H1 (cell line): ENCODE results near the gene ZNF69. TPM values are rescaled to one million over a fixed set of nuclear protein-coding genes. Genes with fewer than 3 reads are reported as not detected.
"Not testable (repeated sequence)": the region's sequence is repeated elsewhere in the genome, so short reads cannot be mapped to it uniquely, and the experiment has no call there.

ENCODE experiments used
- CTCF ChIA-PET: fragments of 300-600 bp; sonication (Branson Sonifier 250); formaldehyde crosslinking; loops from one replicate; lab custom pipeline; 2021; ENCODE audit not compliant: partially characterized antibody; lab: Charles Lee
- POLR2A ChIA-PET: fragments of 300-600 bp; sonication (Branson Sonifier 250); formaldehyde crosslinking; loops from one replicate; lab custom pipeline; 2021; ENCODE audit warnings: inconsistent platforms; ENCODE audit not compliant: partially characterized antibody; lab: Charles Lee
- DNase-seq, 2 experiments: peaks; one replicate each; pipeline versions ENCODE4 v3.0.0 to v3.0.0-alpha.2; 2010 to 2022; ENCODE audit warnings: low spot score in 2 of 2, low read depth in 1 of 2, mixed read lengths in 1 of 2
- FAIRE-seq: peaks from 2 replicates; lab custom pipeline; 2011; peaks lifted over from hg19 to GRCh38; lab: Jason Lieb, UNC
- H2AFZ ChIP-seq: 2 replicates; pipeline ENCODE4 v1.8.1; 2012; ENCODE audit warnings: low read length, inconsistent platforms
- H2AK5ac ChIP-seq: 2 replicates; pipeline ENCODE4 v1.6.1; 2013; ENCODE audit warnings: low read depth, low read length
- H2BK120ac ChIP-seq: replicated peaks from 2 replicates; pipeline ENCODE3; 2013; ENCODE audit warnings: low read depth, low read length, inconsistent platforms
- H2BK12ac ChIP-seq: 2 replicates; pipeline ENCODE4 v1.6.1; 2013; ENCODE audit warnings: low read depth, low read length
- H2BK15ac ChIP-seq: 2 replicates; pipeline ENCODE4 v1.6.1; 2013; ENCODE audit warnings: low read length
- H2BK20ac ChIP-seq: 2 replicates; pipeline ENCODE4 v1.6.1; 2013; ENCODE audit warnings: low read length
- H2BK5ac ChIP-seq: 2 replicates; pipeline ENCODE4 v1.6.1; 2013; ENCODE audit warnings: low read depth, low read length
- H3K14ac ChIP-seq: 2 replicates; pipeline ENCODE4 v1.6.1; 2013; ENCODE audit warnings: inconsistent platforms; ENCODE audit not compliant: insufficient read length
- H3K18ac ChIP-seq: 2 replicates; pipeline ENCODE4 v1.6.1; 2013; ENCODE audit warnings: low read length; ENCODE audit errors: extremely low read depth
- H3K23ac ChIP-seq: 2 replicates; pipeline ENCODE4 v1.6.1; 2013; ENCODE audit warnings: inconsistent platforms; ENCODE audit not compliant: insufficient read length
- H3K23me2 ChIP-seq: 2 replicates; pipeline ENCODE4 v1.6.1; 2013; ENCODE audit warnings: low read depth, low read length
- H3K27ac ChIP-seq: 2 replicates; pipeline ENCODE4 v1.6.1; 2011; ENCODE audit warnings: low read depth, low read length, inconsistent platforms
- H3K27me3 ChIP-seq, 4 experiments: replicated peaks in 1 of 4; 1 replicate in 1 of 4; 2 replicates in 3 of 4; pipeline versions ENCODE4 v1.6.1 to v1.8.1; 2011 to 2013; ENCODE audit warnings: low read length in 3 of 4, mild to moderate bottlenecking in 3 of 4, inconsistent platforms in 2 of 4, mixed read lengths in 2 of 4, moderate library complexity in 1 of 4; ENCODE audit not compliant: control insufficient read depth in 3 of 4, insufficient read depth in 3 of 4; ENCODE audit errors: extremely low read depth in 1 of 4
- H3K36me3 ChIP-seq, 4 experiments: 2 replicates each; pipeline versions ENCODE4 v1.6.1 to v1.8.1; 2011 to 2013; ENCODE audit warnings: mild to moderate bottlenecking in 4 of 4, low read length in 3 of 4, moderate library complexity in 2 of 4, control low read depth in 1 of 4, inconsistent platforms in 1 of 4; ENCODE audit not compliant: insufficient read depth in 4 of 4, control insufficient read depth in 2 of 4
- H3K4ac ChIP-seq: replicated peaks from 2 replicates; pipeline ENCODE3; 2013; ENCODE audit warnings: low read length, low read depth, mixed read lengths, inconsistent platforms; ENCODE audit not compliant: insufficient read length
- H3K4me1 ChIP-seq, 4 experiments: replicated peaks in 1 of 4; 1 replicate in 1 of 4; 2 replicates in 3 of 4; pipeline versions ENCODE4 v1.6.1 to v1.8.1; 2011 to 2013; ENCODE audit warnings: low read length in 3 of 4, inconsistent platforms in 2 of 4, mixed read lengths in 1 of 4; ENCODE audit not compliant: insufficient read depth in 4 of 4, control insufficient read depth in 3 of 4
- H3K4me2 ChIP-seq, 2 experiments: 2 replicates each; pipeline versions ENCODE4 v1.6.1 to v1.8.1; 2011 to 2013; ENCODE audit warnings: low read depth in 2 of 2, low read length in 2 of 2, control low read depth in 1 of 2, inconsistent platforms in 1 of 2, mild to moderate bottlenecking in 1 of 2; ENCODE audit not compliant: insufficient read depth in 1 of 2
- H3K4me3 ChIP-seq, 4 experiments: fragments of 200-600, 300-600 bp in 1 of 4; sonication (generic), shearing (Covaris generic), sonication (Bioruptor Twin) in 1 of 4; 2 replicates each; pipeline versions ENCODE4 v1.5.1 to v1.8.1; 2011 to 2016; ENCODE audit warnings: low read length in 4 of 4, low read depth in 3 of 4, control low read depth in 2 of 4, inconsistent platforms in 2 of 4, mild to moderate bottlenecking in 2 of 4, mixed read lengths in 1 of 4, moderate library complexity in 1 of 4; ENCODE audit not compliant: insufficient read depth in 2 of 4; ENCODE audit errors: extremely low read depth in 1 of 4
- H3K56ac ChIP-seq: replicated peaks from 2 replicates; pipeline ENCODE3; 2013; ENCODE audit warnings: low read depth, mild to moderate bottlenecking, mixed read lengths, low read length, inconsistent platforms; ENCODE audit not compliant: insufficient read length
- H3K79me1 ChIP-seq: 2 replicates; pipeline ENCODE4 v1.6.1; 2013; ENCODE audit warnings: low read depth, low read length, control low read depth
- H3K79me2 ChIP-seq, 2 experiments: 2 replicates each; pipeline versions ENCODE4 v1.6.1 to v1.8.1; 2012 to 2013; ENCODE audit warnings: low read length in 2 of 2, mild to moderate bottlenecking in 2 of 2, inconsistent platforms in 1 of 2; ENCODE audit not compliant: insufficient read depth in 2 of 2, control insufficient read depth in 1 of 2
- H3K9ac ChIP-seq, 4 experiments: replicated peaks in 1 of 4; 1 replicate in 1 of 4; 2 replicates in 3 of 4; pipeline versions ENCODE4 v1.6.1 to v1.8.1; 2011 to 2013; ENCODE audit warnings: low read depth in 3 of 4, low read length in 3 of 4, control low read depth in 2 of 4, mild to moderate bottlenecking in 2 of 4, moderate library complexity in 2 of 4, inconsistent platforms in 1 of 4; ENCODE audit errors: extremely low read depth in 1 of 4
- H3K9me3 ChIP-seq, 2 experiments: 2 replicates each; pipeline versions ENCODE4 v1.6.1 to v1.8.1; 2012 to 2013; ENCODE audit warnings: mild to moderate bottlenecking in 2 of 2, moderate library complexity in 2 of 2, control low read depth in 1 of 2, inconsistent platforms in 1 of 2, low read depth in 1 of 2, low read length in 1 of 2, mixed read lengths in 1 of 2; ENCODE audit not compliant: insufficient read depth in 2 of 2
- H4K20me1 ChIP-seq, 2 experiments: replicated peaks in 1 of 2; 2 replicates each; pipeline versions ENCODE3 to v1.8.1; 2011 to 2013; ENCODE audit warnings: inconsistent platforms in 2 of 2, low read length in 2 of 2, mild to moderate bottlenecking in 1 of 2; ENCODE audit not compliant: insufficient read depth in 2 of 2, control insufficient read depth in 1 of 2
- H4K5ac ChIP-seq: 2 replicates; pipeline ENCODE4 v1.6.1; 2013; ENCODE audit warnings: low read length, low read depth, mixed read lengths, inconsistent platforms; ENCODE audit not compliant: insufficient read length
- H4K8ac ChIP-seq: 2 replicates; pipeline ENCODE4 v1.8.0; 2013; ENCODE audit warnings: mild to moderate bottlenecking, moderate library complexity, low read length, inconsistent platforms; ENCODE audit not compliant: insufficient read depth; ENCODE audit errors: extremely low read depth
- H4K91ac ChIP-seq: replicated peaks from 2 replicates; pipeline ENCODE3; 2013; ENCODE audit warnings: low read length, mixed read lengths, inconsistent platforms; ENCODE audit not compliant: insufficient read length
- WGBS, 2 experiments: shearing (Covaris generic) in 1 of 2; methylation state at CpG; one replicate each; pipeline versions ENCODE4 v1.1.6 to v1.1.7; 2013 to 2015; ENCODE audit warnings: low lambda C conversion rate in 2 of 2, mixed read lengths in 2 of 2, inconsistent platforms in 1 of 2, low coverage in 1 of 2, missing lambda C conversion rate in 1 of 2; ENCODE audit not compliant: insufficient replicate concordance in 2 of 2, insufficient coverage in 1 of 2, insufficient read length in 1 of 2; ENCODE audit errors: extremely low coverage in 1 of 2, missing lambda C conversion rate in 1 of 2; 5-methylcytosine and 5-hydroxymethylcytosine counted together
- polyA plus RNA-seq, 7 experiments: library from polyadenylated mRNA; depleted of rRNA in 3 of 7; stranded (reverse) in 5 of 7; unstranded in 2 of 7; fragments of >200 nt in 5 of 7; fragments of 200-250 nt in 2 of 7; gene quantifications; 1 replicate in 5 of 7; 2 replicates in 1 of 7; 4 replicates in 1 of 7; pipeline versions ENCODE4 v1.2.1 to v1.2.3, GENCODE V29; 2011 to 2013; ENCODE audit warnings: missing spikeins in 2 of 7, mixed read lengths in 2 of 7
- total RNA-seq: library from RNA; stranded (reverse); fragmentation: NEBNext Ultra II Directional; extraction: Animal tissue kit (Norgen Biotek cat#: 25700); gene quantifications from 2 replicates; pipeline ENCODE4 v1.2.1, GENCODE V29; 2021

Gene ZNF69
- total and polyA plus RNA-seq, 2 of the 8 experiments (the other 6 are each of a cell fraction or from before 2014, with no cell fraction given), result 5.6 to 22.8 TPM

DNA sequence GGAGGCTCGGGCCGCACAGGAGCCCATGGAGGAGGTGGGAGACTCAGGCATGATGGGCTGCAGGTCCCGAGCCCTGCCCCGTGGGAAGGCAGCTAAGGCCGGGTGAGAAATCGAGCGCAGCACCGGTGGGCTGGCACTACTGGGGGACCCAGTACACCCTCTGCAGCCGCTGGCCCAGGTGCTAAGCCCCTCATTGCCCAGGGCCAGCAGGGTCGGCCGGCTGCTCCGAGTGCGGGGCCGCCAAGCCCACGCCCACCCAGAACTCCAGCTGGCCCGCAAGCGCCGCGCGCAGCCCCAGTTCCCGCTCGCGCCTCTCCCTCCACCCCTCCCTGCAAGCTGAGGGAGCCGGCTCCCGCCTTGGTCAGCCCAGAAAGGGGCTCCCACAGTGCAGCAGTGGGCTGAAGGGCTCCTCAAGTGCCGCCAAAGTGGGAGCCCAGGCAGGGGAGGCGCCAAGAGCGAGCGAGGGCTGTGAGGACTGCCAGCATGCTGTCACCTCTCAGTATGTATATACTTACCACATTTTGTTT lies 53.8 kb downstream of the ZNF69 start:
- CTCF ChIA-PET, result interaction anchor here (0.6 to 1.7 kb wide), 3 partner anchors 11 to 202 kb away, joined by 3 to 4 read pairs (median 3); partner anchors contain the start of gene ZNF700
- H2AFZ ChIP-seq, H2BK12ac ChIP-seq, H3K14ac ChIP-seq, H2BK20ac ChIP-seq, H4K5ac ChIP-seq, H3K4ac ChIP-seq, H3K9ac ChIP-seq, H4K8ac ChIP-seq, H3K4me2 ChIP-seq, H3K23me2 ChIP-seq, H2BK120ac ChIP-seq, H2AK5ac ChIP-seq, H3K27ac ChIP-seq, H2BK15ac ChIP-seq, H3K27me3 ChIP-seq, H3K23ac ChIP-seq, H3K4me1 ChIP-seq, DNase-seq, H3K4me3 ChIP-seq, H3K18ac ChIP-seq, H4K91ac ChIP-seq, H3K79me1 ChIP-seq, H4K20me1 ChIP-seq, POLR2A ChIA-PET, H2BK5ac ChIP-seq, FAIRE-seq, H3K56ac ChIP-seq: not testable (repeated sequence)
- peaks cover 53 to 73% of the 10 kb centered on the region in 2 experiments for H3K9me3 ChIP-seq
- 93% methylated on average over 23 of the region's 29 CpGs; no CpG with 5 or more reads in 1 of the 2 experiments for WGBS, 2 experiments
- H3K79me2 ChIP-seq, result peaks cover 0 to 12% of the 10 kb centered on the region in 2 experiments; a peak in 3 of 4 replicates
- peaks cover 0 to 49% (median 6%) of the 10 kb centered on the region in 4 experiments; a peak in 5 of 8 replicates for H3K36me3 ChIP-seq
